SJSA1 (cell line): ENCODE data around the gene SGO2. TPM values are rescaled to one million over a fixed set of nuclear protein-coding genes. Genes with fewer than 3 reads are reported as not detected.

Experiments
- DNase-seq, 2 experiments: peaks; one replicate each; pipeline ENCODE4 v3.0.0-alpha.2; 2015 to 2020; ENCODE audit warnings: low spot score in 2 of 2, low read depth in 1 of 2
- H3K27ac ChIP-seq: fragments of 250-450 bp; sonication (Bioruptor Pico); 2 replicates; pipeline ENCODE4 v1.5.1; 2020; ENCODE audit warnings: mild to moderate bottlenecking, moderate library complexity
- H3K27me3 ChIP-seq: fragments of 250-450 bp; sonication (Bioruptor Pico); replicated peaks from 2 replicates; pipeline ENCODE4 v1.5.1; 2020; ENCODE audit warnings: mild to moderate bottlenecking, moderate library complexity
- H3K36me3 ChIP-seq: fragments of 250-450 bp; sonication (Bioruptor Pico); 2 replicates; pipeline ENCODE4 v1.5.1; 2020; ENCODE audit warnings: mild to moderate bottlenecking
- H3K4me1 ChIP-seq: fragments of 250-450 bp; sonication (Bioruptor Pico); replicated peaks from 2 replicates; pipeline ENCODE4 v1.6.1; 2021; ENCODE audit warnings: mild to moderate bottlenecking
- H3K4me3 ChIP-seq: fragments of 250-450 bp; sonication (Bioruptor Pico); 2 replicates; pipeline ENCODE4 v1.5.1; 2020; ENCODE audit warnings: mild to moderate bottlenecking
- H3K9me3 ChIP-seq: fragments of 250-450 bp; sonication (Bioruptor Pico); replicated peaks from 2 replicates; pipeline ENCODE4 v1.5.1; 2020; ENCODE audit warnings: mild to moderate bottlenecking
- total RNA-seq: library from RNA; depleted of rRNA; stranded (reverse); fragments of >200 nt; shearing (Covaris generic); gene quantifications from 2 replicates; pipeline ENCODE4 v1.2.3, GENCODE V29; 2014

Gene SGO2
- total RNA-seq, 1 experiment from 2014 or later, result 22.9 TPM

GRCh38 chr2:200613692-200614091 lies 87.7 kb downstream of the SGO2 start:
- Histone ChIP-seq H3K4me1 (peaks cover 37% of the 10 kb centered on the region), H3K9me3 (no peaks in the 10 kb centered on the region), H3K27me3 (no peaks in the 10 kb centered on the region), H3K27ac (no peak overlapping the region), H3K4me3 (no peak overlapping the region), H3K36me3 (no peaks in the 10 kb centered on the region)
- no peak for DNase-seq

GRCh38 chr2:200614249-200614648 lies 88.2 kb downstream of the SGO2 start:
- no peak overlapping the region for H3K4me3 ChIP-seq
- H3K9me3 ChIP-seq, result no peaks in the 10 kb centered on the region
- no peaks in the 10 kb centered on the region for H3K36me3 ChIP-seq
- DNase-seq, result no peak
- no peaks in the 10 kb centered on the region for H3K27me3 ChIP-seq
- peak overlapping the region; percentile 66 for H3K27ac ChIP-seq
- H3K4me1 ChIP-seq, result peaks cover 31% of the 10 kb centered on the region

GRCh38 chr2:200615247-200615646 lies 89.2 kb downstream of the SGO2 start:
- Histone ChIP-seq H3K27ac (peak overlapping the region; percentile 66), H3K4me3 (no peak overlapping the region), H3K36me3 (no peaks in the 10 kb centered on the region), H3K4me1 (peaks cover 22% of the 10 kb centered on the region), H3K9me3 (no peaks in the 10 kb centered on the region), H3K27me3 (no peaks in the 10 kb centered on the region)
- peak; percentile 65 to 72 for DNase-seq

GRCh38 chr2:200616193-200616592 lies 90.2 kb downstream of the SGO2 start:
- Histone ChIP-seq H3K4me1 (peaks cover 22% of the 10 kb centered on the region), H3K36me3 (no peaks in the 10 kb centered on the region), H3K27ac (no peak overlapping the region), H3K4me3 (no peak overlapping the region), H3K9me3 (no peaks in the 10 kb centered on the region), H3K27me3 (no peaks in the 10 kb centered on the region)
- DNase-seq, result no peak

- H3K36me3 ChIP-seq, result no peaks in the 10 kb centered on the region
- no peak overlapping the region for H3K4me3 ChIP-seq
- no peaks in the 10 kb centered on the region for H3K9me3 ChIP-seq
- no peak for DNase-seq
- H3K27me3 ChIP-seq, result no peaks in the 10 kb centered on the region
- peaks cover 22% of the 10 kb centered on the region for H3K4me1 ChIP-seq
- no peak overlapping the region for H3K27ac ChIP-seq
Measured at GRCh38 chr2:200616656-200617055, 90.6 kb downstream of the SGO2 start.

GRCh38 chr2:200617156-200618053 lies 91.4 kb downstream of the SGO2 start:
- Histone ChIP-seq H3K4me3 (no peak overlapping the region), H3K36me3 (no peaks in the 10 kb centered on the region), H3K9me3 (no peaks in the 10 kb centered on the region), H3K4me1 (peaks cover 22% of the 10 kb centered on the region), H3K27me3 (no peaks in the 10 kb centered on the region), H3K27ac (no peak overlapping the region)
- no peak for DNase-seq

- Histone ChIP-seq H3K27me3 (no peaks in the 10 kb centered on the region), H3K36me3 (no peaks in the 10 kb centered on the region), H3K9me3 (no peaks in the 10 kb centered on the region), H3K27ac (no peak overlapping the region), H3K4me1 (peaks cover 22% of the 10 kb centered on the region), H3K4me3 (no peak overlapping the region)
- no peak for DNase-seq
Measured at GRCh38 chr2:200618054-200618419, 92.0 kb downstream of the SGO2 start.

- H3K36me3 ChIP-seq, result no peaks in the 10 kb centered on the region
- H3K9me3 ChIP-seq, result no peaks in the 10 kb centered on the region
- H3K4me1 ChIP-seq, result peaks cover 22% of the 10 kb centered on the region
- H3K27ac ChIP-seq, result no peak overlapping the region
- H3K4me3 ChIP-seq, result no peak overlapping the region
- H3K27me3 ChIP-seq, result no peaks in the 10 kb centered on the region
- no peak for DNase-seq
Measured at GRCh38 chr2:200618590-200619021, 92.6 kb downstream of the SGO2 start.

- H3K27ac ChIP-seq, result no peak overlapping the region
- peaks cover 20% of the 10 kb centered on the region for H3K4me1 ChIP-seq
Measured at GRCh38 chr2:200619279-200619678, 93.3 kb downstream of the SGO2 start.

GRCh38 chr2:200620606-200621390 lies 94.8 kb downstream of the SGO2 start:
- H3K36me3 ChIP-seq, result no peaks in the 10 kb centered on the region
- H3K27ac ChIP-seq, result no peak overlapping the region
- H3K9me3 ChIP-seq, result no peaks in the 10 kb centered on the region
- no peaks in the 10 kb centered on the region for H3K27me3 ChIP-seq
- DNase-seq, result no peak
- peaks cover 20% of the 10 kb centered on the region for H3K4me1 ChIP-seq
- no peak overlapping the region for H3K4me3 ChIP-seq

More at GRCh38 chr2:200619279-200619678, 93.3 kb downstream of the SGO2 start:
- Histone ChIP-seq H3K4me3 (no peak overlapping the region), H3K36me3 (no peaks in the 10 kb centered on the region), H3K9me3 (no peaks in the 10 kb centered on the region), H3K27me3 (no peaks in the 10 kb centered on the region)
- DNase-seq, result no peak

GRCh38 chr2:200622106-200622505 lies 96.1 kb downstream of the SGO2 start:
- DNase-seq, result no peak
- Histone ChIP-seq H3K4me1 (peaks cover 30% of the 10 kb centered on the region), H3K36me3 (no peaks in the 10 kb centered on the region), H3K9me3 (no peaks in the 10 kb centered on the region), H3K27ac (no peak overlapping the region), H3K4me3 (no peak overlapping the region), H3K27me3 (no peaks in the 10 kb centered on the region)

- no peaks in the 10 kb centered on the region for H3K9me3 ChIP-seq
- H3K4me3 ChIP-seq, result no peak overlapping the region
- no peaks in the 10 kb centered on the region for H3K36me3 ChIP-seq
- H3K4me1 ChIP-seq, result peaks cover 49% of the 10 kb centered on the region
- DNase-seq, result no peak
- no peaks in the 10 kb centered on the region for H3K27me3 ChIP-seq
- H3K27ac ChIP-seq, result no peak overlapping the region
Measured at GRCh38 chr2:200624026-200624425, 98.0 kb downstream of the SGO2 start.

- DNase-seq, result no peak
- Histone ChIP-seq H3K9me3 (no peaks in the 10 kb centered on the region), H3K4me1 (peaks cover 49% of the 10 kb centered on the region), H3K27me3 (no peaks in the 10 kb centered on the region), H3K27ac (no peak overlapping the region; the same call in 1 of the 2 replicates), H3K36me3 (no peaks in the 10 kb centered on the region), H3K4me3 (no peak overlapping the region)
Measured at GRCh38 chr2:200624658-200625057, 98.7 kb downstream of the SGO2 start.

GRCh38 chr2:200625282-200625681 lies 99.3 kb downstream of the SGO2 start:
- peaks cover 49% of the 10 kb centered on the region for H3K4me1 ChIP-seq
- H3K4me3 ChIP-seq, result no peak overlapping the region
- H3K27me3 ChIP-seq, result no peaks in the 10 kb centered on the region
- H3K36me3 ChIP-seq, result no peaks in the 10 kb centered on the region
- H3K9me3 ChIP-seq, result no peaks in the 10 kb centered on the region
- H3K27ac ChIP-seq, result peak overlapping the region; percentile 56
- no peak for DNase-seq
